ENCODE data around the gene RXFP1. TPM values are rescaled to one million over a fixed set of nuclear protein-coding genes. Genes with fewer than 3 reads are reported as not detected.

Gene RXFP1
- total RNA-seq, 3 donors from 2014 or later (not counting 1 experiment from before 2014, with no cell fraction given), result not detected

DNA sequence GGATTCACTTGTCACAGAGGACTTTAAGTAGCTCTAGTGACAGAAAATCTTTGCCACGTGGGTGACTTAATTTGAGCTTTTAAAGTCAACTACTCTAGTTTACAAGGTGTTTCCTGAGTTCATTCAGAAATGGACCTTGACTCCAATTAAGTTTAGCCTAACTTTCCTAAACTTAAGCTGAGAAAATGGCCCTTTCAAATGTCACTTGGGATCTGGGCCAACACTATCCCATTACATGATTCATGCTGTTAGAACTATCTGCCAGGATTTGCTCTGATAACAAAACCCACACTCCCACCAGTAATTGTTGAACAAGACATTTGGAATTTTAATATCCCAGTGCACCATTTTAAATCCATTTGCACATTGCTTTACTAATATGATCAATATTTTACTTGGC, 109.2 kb downstream of the RXFP1 start:
- Histone ChIP-seq H3K27me3 (ENCODE audit: control insufficient read depth, insufficient read depth, low read length) (no peaks in the 10 kb centered on the region), H3K27ac (ENCODE audit: low read length) (no peak overlapping the region), H3K4me3 (ENCODE audit: low read length) (no peak overlapping the region), H3K36me3 (ENCODE audit: control insufficient read depth, insufficient read depth, low read length) (no peaks in the 10 kb centered on the region), H3K9me3 (ENCODE audit: control insufficient read depth, insufficient read depth, low read length) (no peaks in the 10 kb centered on the region), H3K4me1 (ENCODE audit: control insufficient read depth, insufficient read depth, low read length) (no peaks in the 10 kb centered on the region)
- 88% methylated on average over 1 of the region's 1 CpG for WGBS (ENCODE audit: insufficient coverage)
- H3K27ac Mint-ChIP-seq, result no peak overlapping the region
- no peak overlapping the region for H3K4me3 Mint-ChIP-seq
- no peaks in the 10 kb centered on the region for H3K9me3 Mint-ChIP-seq
- no peak for DNase-seq
- ATAC-seq, result no peak
- H3K4me1 Mint-ChIP-seq, result no peaks in the 10 kb centered on the region
- TF ChIP-seq, protein P1, sequence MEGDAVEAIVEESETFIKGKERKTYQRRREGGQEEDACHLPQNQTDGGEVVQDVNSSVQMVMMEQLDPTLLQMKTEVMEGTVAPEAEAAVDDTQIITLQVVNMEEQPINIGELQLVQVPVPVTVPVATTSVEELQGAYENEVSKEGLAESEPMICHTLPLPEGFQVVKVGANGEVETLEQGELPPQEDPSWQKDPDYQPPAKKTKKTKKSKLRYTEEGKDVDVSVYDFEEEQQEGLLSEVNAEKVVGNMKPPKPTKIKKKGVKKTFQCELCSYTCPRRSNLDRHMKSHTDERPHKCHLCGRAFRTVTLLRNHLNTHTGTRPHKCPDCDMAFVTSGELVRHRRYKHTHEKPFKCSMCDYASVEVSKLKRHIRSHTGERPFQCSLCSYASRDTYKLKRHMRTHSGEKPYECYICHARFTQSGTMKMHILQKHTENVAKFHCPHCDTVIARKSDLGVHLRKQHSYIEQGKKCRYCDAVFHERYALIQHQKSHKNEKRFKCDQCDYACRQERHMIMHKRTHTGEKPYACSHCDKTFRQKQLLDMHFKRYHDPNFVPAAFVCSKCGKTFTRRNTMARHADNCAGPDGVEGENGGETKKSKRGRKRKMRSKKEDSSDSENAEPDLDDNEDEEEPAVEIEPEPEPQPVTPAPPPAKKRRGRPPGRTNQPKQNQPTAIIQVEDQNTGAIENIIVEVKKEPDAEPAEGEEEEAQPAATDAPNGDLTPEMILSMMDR (IDR thresholded peaks at IDR 0.05), result no peak
- intact Hi-C loops (cut with micrococcal nuclease), result no loop called here
- H3K27me3 Mint-ChIP-seq (ENCODE audit: low read depth in 2 of 2), result peaks cover 7 to 18% of the 10 kb centered on the region in 2 donors
- H3K36me3 Mint-ChIP-seq, result no peaks in the 10 kb centered on the region

DNA sequence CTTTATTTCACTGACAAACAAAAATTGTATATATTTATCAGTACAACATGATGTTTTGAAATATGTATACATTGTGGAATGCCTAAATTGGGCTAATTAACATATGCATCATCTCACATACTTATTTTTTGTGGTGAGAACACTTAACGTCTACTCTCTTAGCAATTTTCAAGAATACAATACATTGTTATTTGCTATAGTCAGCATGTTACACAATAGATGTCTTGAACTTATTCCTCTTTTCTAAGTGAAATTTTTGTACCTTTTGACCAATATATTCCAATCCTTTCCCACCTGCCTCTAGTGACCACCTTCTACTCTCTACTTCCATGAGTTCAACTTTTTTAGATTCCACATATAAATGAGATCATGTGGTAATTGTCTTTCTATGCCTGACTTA, 114.9 kb downstream of the RXFP1 start:
- no CpG with 5 or more reads among the region's 1 CpG for WGBS (ENCODE audit: insufficient coverage)
- no peak overlapping the region for H3K27ac ChIP-seq (ENCODE audit: low read length)
- Mint-ChIP-seq H3K9me3 (no peaks in the 10 kb centered on the region), H3K36me3 (no peaks in the 10 kb centered on the region), H3K27ac (no peak overlapping the region), H3K4me1 (no peaks in the 10 kb centered on the region), H3K27me3 (ENCODE audit: low read depth in 2 of 2) (peaks cover 3 to 21% of the 10 kb centered on the region in 2 donors), H3K4me3 (no peak overlapping the region)
- intact Hi-C loops (cut with micrococcal nuclease), result no loop called here
- ATAC-seq (no peak), DNase-seq (no peak)
- H3K36me3 ChIP-seq (ENCODE audit: control insufficient read depth, insufficient read depth, low read length), result no peaks in the 10 kb centered on the region
- H3K9me3 ChIP-seq (ENCODE audit: control insufficient read depth, insufficient read depth, low read length), result no peaks in the 10 kb centered on the region
- peaks cover 6% of the 10 kb centered on the region for H3K27me3 ChIP-seq (ENCODE audit: control insufficient read depth, insufficient read depth, low read length)
- H3K4me3 ChIP-seq (ENCODE audit: low read length), result no peak overlapping the region
- TF ChIP-seq, protein P1 (IDR thresholded peaks at IDR 0.05), result no peak
- no peaks in the 10 kb centered on the region for H3K4me1 ChIP-seq (ENCODE audit: control insufficient read depth, insufficient read depth, low read length)

GRCh38 chr4:158644356-158644755, 122.7 kb downstream of the RXFP1 start:
- Mint-ChIP-seq H3K4me3 (no peak overlapping the region), H3K27me3 (ENCODE audit: low read depth in 2 of 2) (peaks cover 12 to 18% of the 10 kb centered on the region in 2 donors), H3K27ac (no peak overlapping the region), H3K4me1 (no peaks in the 10 kb centered on the region), H3K36me3 (no peaks in the 10 kb centered on the region), H3K9me3 (peaks cover 0 to 2% of the 10 kb centered on the region in 2 donors)
- Histone ChIP-seq H3K36me3 (ENCODE audit: control insufficient read depth, insufficient read depth, low read length) (no peaks in the 10 kb centered on the region), H3K27ac (ENCODE audit: low read length) (no peak overlapping the region), H3K4me1 (ENCODE audit: control insufficient read depth, insufficient read depth, low read length) (no peaks in the 10 kb centered on the region), H3K9me3 (ENCODE audit: control insufficient read depth, insufficient read depth, low read length) (no peaks in the 10 kb centered on the region), H3K27me3 (ENCODE audit: control insufficient read depth, insufficient read depth, low read length) (peaks cover 3% of the 10 kb centered on the region), H3K4me3 (ENCODE audit: low read length) (no peak overlapping the region)
- DNase-seq (no peak), ATAC-seq (no peak)
- intact Hi-C loops (cut with micrococcal nuclease), result no loop called here
- TF ChIP-seq, protein P1 (IDR thresholded peaks at IDR 0.05), result no peak
- 90% methylated on average over 5 of the region's 5 CpGs for WGBS (ENCODE audit: insufficient coverage)

- no peaks in the 10 kb centered on the region for H3K4me1 ChIP-seq (ENCODE audit: control insufficient read depth, insufficient read depth, low read length)
- H3K27me3 ChIP-seq (ENCODE audit: control insufficient read depth, insufficient read depth, low read length), result peaks cover 3% of the 10 kb centered on the region
- intact Hi-C loops (cut with micrococcal nuclease), result no loop called here
- no peak overlapping the region for H3K4me3 ChIP-seq (ENCODE audit: low read length)
- H3K36me3 ChIP-seq (ENCODE audit: control insufficient read depth, insufficient read depth, low read length), result no peaks in the 10 kb centered on the region
- no peaks in the 10 kb centered on the region for H3K4me1 Mint-ChIP-seq
- no peak overlapping the region for H3K4me3 Mint-ChIP-seq
- H3K27ac Mint-ChIP-seq, result no peak overlapping the region
- peaks cover 0 to 2% of the 10 kb centered on the region in 2 donors for H3K9me3 Mint-ChIP-seq
- H3K27me3 Mint-ChIP-seq (ENCODE audit: low read depth in 2 of 2), result peaks cover 12 to 18% of the 10 kb centered on the region in 2 donors
- TF ChIP-seq, protein P1 (IDR thresholded peaks at IDR 0.05), result no peak
- no peak overlapping the region for H3K27ac ChIP-seq (ENCODE audit: low read length)
- no peaks in the 10 kb centered on the region for H3K36me3 Mint-ChIP-seq
- DNase-seq (no peak), ATAC-seq (no peak)
- 91% methylated on average over 2 of the region's 3 CpGs for WGBS (ENCODE audit: insufficient coverage)
- no peaks in the 10 kb centered on the region for H3K9me3 ChIP-seq (ENCODE audit: control insufficient read depth, insufficient read depth, low read length)
Observed at GRCh38 chr4:158644760-158645159, 123.1 kb downstream of the RXFP1 start.
